ENCODE measurements around the gene EIF3L.

Gene EIF3L

GRCh38 chr22:37854946-37855345, 5.7 kb downstream of the EIF3L start:
- no peak for DNase-seq (ENCODE audit: low read depth)

- DNase-seq (ENCODE audit: low read depth) = no peak
Observed at GRCh38 chr22:37855462-37855861, 6.2 kb downstream of the EIF3L start.

- DNase-seq (ENCODE audit: low read depth) = no peak
Observed at GRCh38 chr22:37860796-37861421, 11.7 kb downstream of the EIF3L start.

GRCh38 chr22:37862570-37863325, 13.5 kb downstream of the EIF3L start:
- no peak for DNase-seq (ENCODE audit: low read depth)

- DNase-seq (ENCODE audit: low read depth) = no peak
Observed at GRCh38 chr22:37865510-37865909, 16.3 kb downstream of the EIF3L start.

GRCh38 chr22:37870273-37870672, 21.1 kb downstream of the EIF3L start:
- DNase-seq (ENCODE audit: low read depth) = no peak

- DNase-seq (ENCODE audit: low read depth) = peak; percentile 54
Observed at GRCh38 chr22:37880668-37881440, 31.6 kb downstream of the EIF3L start.

GRCh38 chr22:37884420-37884819, 35.2 kb downstream of the EIF3L start:
- no peak for DNase-seq (ENCODE audit: low read depth)

- no peak for DNase-seq (ENCODE audit: low read depth)
Observed at GRCh38 chr22:37887584-37888378, 38.6 kb downstream of the EIF3L start.

GRCh38 chr22:37891926-37892325, 42.7 kb downstream of the EIF3L start:
- DNase-seq (ENCODE audit: low read depth) = no peak

GRCh38 chr22:37892566-37893335, 43.5 kb downstream of the EIF3L start:
- no peak for DNase-seq (ENCODE audit: low read depth)

GRCh38 chr22:37893583-37893983, 44.4 kb downstream of the EIF3L start:
- DNase-seq (ENCODE audit: low read depth) = no peak

- no peak for DNase-seq (ENCODE audit: low read depth)
Observed at GRCh38 chr22:37894939-37895670, 45.9 kb downstream of the EIF3L start.

- no peak for DNase-seq (ENCODE audit: low read depth)
Observed at GRCh38 chr22:37896181-37896592, 47.0 kb downstream of the EIF3L start.

GRCh38 chr22:37896939-37897338, 47.7 kb downstream of the EIF3L start:
- DNase-seq (ENCODE audit: low read depth) = no peak

- no peak for DNase-seq (ENCODE audit: low read depth)
Observed at GRCh38 chr22:37897807-37898206, 48.6 kb downstream of the EIF3L start.

- no peak for DNase-seq (ENCODE audit: low read depth)
Observed at GRCh38 chr22:37898441-37899181, 49.4 kb downstream of the EIF3L start.

- peak; percentile 97 for DNase-seq (ENCODE audit: low read depth)
Observed at GRCh38 chr22:37904572-37905533, 55.6 kb downstream of the EIF3L start.
